SU-DHL-6 (cell line): ENCODE measurements around the gene PIGT.

Experiments
- H2AFZ ChIP-seq: fragments of 200-600 bp; sonication (generic); 2 replicates; pipeline ENCODE4 v1.6.1; 2014; ENCODE audit warnings: low read depth, mild to moderate bottlenecking, moderate library complexity, mixed read lengths, antibody characterized with exemption, low read length; ENCODE audit not compliant: severe bottlenecking
- H3F3A ChIP-seq: fragments of 200-600 bp; shearing (Covaris generic); 2 replicates; pipeline ENCODE4 v1.6.0; 2016; ENCODE audit warnings: antibody characterized with exemption, mild to moderate bottlenecking; ENCODE audit not compliant: insufficient read depth
- H3K27ac ChIP-seq: fragments of 200-600 bp; sonication (generic); 2 replicates; pipeline ENCODE4 v1.5.1; 2016; ENCODE audit warnings: low read depth, mild to moderate bottlenecking, low read length, moderate library complexity, mixed read lengths
- H3K27me3 ChIP-seq: fragments of 200-600 bp; sonication (generic), shearing (Covaris generic); 2 replicates; pipeline ENCODE4 v1.6.0; 2014; ENCODE audit warnings: mild to moderate bottlenecking, low read length
- H3K36me3 ChIP-seq: fragments of 200-600 bp; sonication (generic); 2 replicates; pipeline ENCODE4 v1.6.1; 2014; ENCODE audit warnings: mild to moderate bottlenecking, low read length, mixed read lengths
- H3K4me2 ChIP-seq: fragments of 300-600, 200-600 bp; shearing (Covaris generic), sonication (generic); 2 replicates; pipeline ENCODE4 v1.6.0; 2014; ENCODE audit warnings: low read length, low read depth, mild to moderate bottlenecking; ENCODE audit not compliant: poor library complexity, severe bottlenecking
- H3K4me3 ChIP-seq: fragments of 200-600 bp; sonication (generic); 2 replicates; pipeline ENCODE4 v1.5.1; 2014; ENCODE audit warnings: antibody characterized with exemption, low read length, mild to moderate bottlenecking, mixed read lengths; ENCODE audit not compliant: insufficient read depth, poor library complexity, severe bottlenecking
- H3K79me2 ChIP-seq: fragments of 200-600 bp; sonication (generic); 2 replicates; pipeline ENCODE4 v1.6.1; 2014; ENCODE audit warnings: mild to moderate bottlenecking, low read length, moderate library complexity; ENCODE audit not compliant: insufficient read depth
- H3K9ac ChIP-seq: fragments of 200-600 bp; sonication (generic); 2 replicates; pipeline ENCODE4 v1.7.0; 2014; ENCODE audit warnings: mild to moderate bottlenecking, low read length
- H3K9me2 ChIP-seq: fragments of 200-600 bp; sonication (generic); replicated peaks from 2 replicates; pipeline ENCODE4 v1.6.1; 2014; ENCODE audit warnings: low read length; ENCODE audit not compliant: insufficient read depth
- H3K9me3 ChIP-seq: fragments of 200-600 bp; sonication (generic); 2 replicates; pipeline ENCODE4 v1.6.1; 2014; ENCODE audit warnings: low read length, mixed read lengths; ENCODE audit not compliant: insufficient read depth
- H4K20me1 ChIP-seq: fragments of 200-600 bp; sonication (generic); 2 replicates; pipeline ENCODE4 v1.6.1; 2014; ENCODE audit warnings: low read depth, mild to moderate bottlenecking, antibody characterized with exemption, low read length, moderate library complexity, mixed read lengths
- CTCF ChIP-seq: fragments of 200-600 bp; sonication (generic); IDR thresholded peaks from one replicate; pipeline ENCODE4 v1.5.1; 2017; ENCODE audit warnings: antibody characterized with exemption, mild to moderate bottlenecking, low read length, moderate library complexity; ENCODE audit not compliant: insufficient read depth, poor library complexity, severe bottlenecking
- EZH2phosphoT487 ChIP-seq: fragments of 200-600 bp; sonication (generic), shearing (Covaris generic); conservative IDR thresholded peaks from 2 replicates; pipeline ENCODE4 v1.6.1; 2018; ENCODE audit warnings: mild to moderate bottlenecking, antibody characterized with exemption, low read length, moderate library complexity, mixed read lengths

The PIGT gene

GRCh38 chr20:45374101-45374467, 41.9 kb upstream of the PIGT start:
- no peak for TF ChIP-seq EZH2phosphoT487
- no peak for TF ChIP-seq CTCF
- no peaks in the 10 kb centered on the region for H3K9me3 ChIP-seq
- no peak overlapping the region for H3K27ac ChIP-seq
- H3K4me3 ChIP-seq, result no peak overlapping the region
- no peaks in the 10 kb centered on the region for H3K9me2 ChIP-seq
- H3K4me2 ChIP-seq, result no peak overlapping the region
- H3F3A ChIP-seq, result peaks cover 1% of the 10 kb centered on the region; the same call in 1 of the 2 replicates
- H3K79me2 ChIP-seq, result no peaks in the 10 kb centered on the region
- no peak overlapping the region for H3K9ac ChIP-seq
- no peaks in the 10 kb centered on the region for H4K20me1 ChIP-seq
- H2AFZ ChIP-seq, result no peak overlapping the region
- H3K27me3 ChIP-seq, result no peaks in the 10 kb centered on the region
- no peaks in the 10 kb centered on the region for H3K36me3 ChIP-seq

GRCh38 chr20:45374966-45375365, 41.0 kb upstream of the PIGT start:
- Histone ChIP-seq H4K20me1 (no peaks in the 10 kb centered on the region), H3K79me2 (no peaks in the 10 kb centered on the region), H3K4me3 (no peak overlapping the region), H3K4me2 (no peak overlapping the region), H2AFZ (no peak overlapping the region), H3K36me3 (no peaks in the 10 kb centered on the region), H3K9me2 (no peaks in the 10 kb centered on the region), H3K9me3 (no peaks in the 10 kb centered on the region), H3K9ac (no peak overlapping the region), H3K27ac (no peak overlapping the region), H3F3A (no peaks in the 10 kb centered on the region; the same call in 1 of the 2 replicates), H3K27me3 (no peaks in the 10 kb centered on the region)
- no peak for TF ChIP-seq EZH2phosphoT487
- no peak for TF ChIP-seq CTCF

- no peaks in the 10 kb centered on the region for H3K79me2 ChIP-seq
- no peak overlapping the region for H3K27ac ChIP-seq
- H4K20me1 ChIP-seq, result no peaks in the 10 kb centered on the region
- no peak overlapping the region for H3K4me2 ChIP-seq
- no peaks in the 10 kb centered on the region for H3K27me3 ChIP-seq
- H3K9me2 ChIP-seq, result no peaks in the 10 kb centered on the region
- no peak for TF ChIP-seq CTCF
- no peak for TF ChIP-seq EZH2phosphoT487
- H3K9me3 ChIP-seq, result no peaks in the 10 kb centered on the region
- H3K36me3 ChIP-seq, result no peaks in the 10 kb centered on the region
- H2AFZ ChIP-seq, result no peak overlapping the region
- no peaks in the 10 kb centered on the region for H3F3A ChIP-seq
- no peak overlapping the region for H3K9ac ChIP-seq
- H3K4me3 ChIP-seq, result no peak overlapping the region
Observed at GRCh38 chr20:45377269-45377668, 38.7 kb upstream of the PIGT start.
